Smooth muscle cell (in vitro differentiated cells): ENCODE measurements around the gene FMN1. TPM values are rescaled to one million over a fixed set of nuclear protein-coding genes. Genes with fewer than 3 reads are reported as not detected.

Experiments
- DNase-seq: peaks from one replicate; lab custom pipeline; 2025; ENCODE audit not compliant: unreplicated experiment; lab: John Stamatoyannopoulos, UW
- H2AFZ ChIP-seq: fragments of 200-600 bp; sonication (generic); 2 replicates; pipeline ENCODE4 v1.6.0; 2016; ENCODE audit warnings: antibody characterized with exemption, low read depth, mild to moderate bottlenecking
- H3F3A ChIP-seq: fragments of 200-600 bp; sonication (generic); 2 replicates; pipeline ENCODE4 v1.6.0; 2017; ENCODE audit warnings: antibody characterized with exemption, low read depth
- H3K27ac ChIP-seq: fragments of 200-600 bp; sonication (generic); 2 replicates; pipeline ENCODE4 v1.5.1; 2016; ENCODE audit warnings: low read depth, mild to moderate bottlenecking
- H3K27me3 ChIP-seq: fragments of 200-600 bp; sonication (generic); 2 replicates; pipeline ENCODE4 v1.6.1; 2016; ENCODE audit warnings: low read depth, mild to moderate bottlenecking
- H3K36me3 ChIP-seq: fragments of 200-600 bp; sonication (generic); 2 replicates; pipeline ENCODE4 v1.5.1; 2016; ENCODE audit warnings: low read depth
- H3K4me1 ChIP-seq: fragments of 200-600 bp; sonication (generic); 2 replicates; pipeline ENCODE4 v1.5.1; 2016; ENCODE audit warnings: low read depth
- H3K4me2 ChIP-seq: fragments of 200-600 bp; sonication (generic); 2 replicates; pipeline ENCODE4 v1.6.0; 2016; ENCODE audit warnings: mild to moderate bottlenecking
- H3K4me3 ChIP-seq: fragments of 200-600 bp; sonication (generic); 2 replicates; pipeline ENCODE4 v1.5.1; 2016; ENCODE audit warnings: mild to moderate bottlenecking
- H3K79me2 ChIP-seq: fragments of 200-600 bp; sonication (generic); 2 replicates; pipeline ENCODE4 v1.6.0; 2016; ENCODE audit warnings: low read depth, mild to moderate bottlenecking
- H3K9ac ChIP-seq: fragments of 200-600 bp; sonication (generic); 2 replicates; pipeline ENCODE4 v1.6.0; 2016; ENCODE audit warnings: low read depth
- H3K9me3 ChIP-seq: fragments of 200-600 bp; sonication (generic); replicated peaks from 2 replicates; pipeline ENCODE4 v1.5.1; 2016; ENCODE audit warnings: low read depth
- H4K20me1 ChIP-seq: fragments of 200-600 bp; sonication (generic); 2 replicates; pipeline ENCODE4 v1.6.0; 2016; ENCODE audit warnings: low read depth
- CTCF ChIP-seq: fragments of 200-600 bp; sonication (generic); IDR thresholded peaks from 2 replicates; pipeline ENCODE4 v1.5.1; 2017; ENCODE audit warnings: borderline replicate concordance, mild to moderate bottlenecking, antibody characterized with exemption; ENCODE audit not compliant: insufficient read depth, poor library complexity, severe bottlenecking
- WGBS: methylation state at CpG from one replicate; pipeline ENCODE4 v1.1.7; 2016; ENCODE audit warnings: low lambda C conversion rate; 5-methylcytosine and 5-hydroxymethylcytosine counted together
- polyA plus RNA-seq: library from polyadenylated mRNA; unstranded; fragments of >200 nt; fragmentation: Nextera tagmentation; extraction: Ambion mirVana; gene quantifications from 2 replicates; pipeline ENCODE4 v1.2.1, GENCODE V29; 2016
- total RNA-seq: library from RNA; depleted of rRNA; stranded (reverse); fragments of >200 nt; gene quantifications from 2 replicates; pipeline ENCODE4 v1.2.3, GENCODE V29; 2014

FMN1 gene
- total and polyA plus RNA-seq, 2 experiments from 2014 or later: 0.08 to 4.0 TPM

- Histone ChIP-seq H3K4me1 (no peaks in the 10 kb centered on the region), H3K4me2 (no peak overlapping the region), H4K20me1 (no peaks in the 10 kb centered on the region), H3K9me3 (no peaks in the 10 kb centered on the region), H3K27ac (no peak overlapping the region), H3K27me3 (peaks cover 93% of the 10 kb centered on the region), H3K9ac (no peak overlapping the region), H3F3A (no peaks in the 10 kb centered on the region), H2AFZ (no peak overlapping the region), H3K36me3 (no peaks in the 10 kb centered on the region), H3K79me2 (no peaks in the 10 kb centered on the region), H3K4me3 (no peak overlapping the region)
- TF ChIP-seq CTCF: no peak
- DNase-seq: no peak
- WGBS: 88% methylated on average over 8 of the region's 8 CpGs
Observed at GRCh38 chr15:33116198-33116597, 78.3 kb downstream of the FMN1 start.

GRCh38 chr15:33115191-33115861 lies 79.2 kb downstream of the FMN1 start:
- Histone ChIP-seq H3K27ac (no peak overlapping the region), H3K4me1 (no peaks in the 10 kb centered on the region), H3K9me3 (no peaks in the 10 kb centered on the region), H3K27me3 (peaks cover 93% of the 10 kb centered on the region), H3F3A (no peaks in the 10 kb centered on the region), H4K20me1 (no peaks in the 10 kb centered on the region), H3K4me2 (no peak overlapping the region), H3K4me3 (no peak overlapping the region), H3K79me2 (no peaks in the 10 kb centered on the region), H3K36me3 (no peaks in the 10 kb centered on the region), H2AFZ (no peak overlapping the region), H3K9ac (no peak overlapping the region)
- 78% methylated on average over 4 of the region's 4 CpGs for WGBS
- DNase-seq: no peak
- no peak for TF ChIP-seq CTCF

GRCh38 chr15:33114374-33114717 lies 80.2 kb downstream of the FMN1 start:
- Histone ChIP-seq H3K4me1 (no peaks in the 10 kb centered on the region), H3K4me2 (no peak overlapping the region), H2AFZ (no peak overlapping the region), H3F3A (no peaks in the 10 kb centered on the region), H3K36me3 (no peaks in the 10 kb centered on the region), H3K9ac (no peak overlapping the region), H3K27me3 (peaks cover 92% of the 10 kb centered on the region), H4K20me1 (no peaks in the 10 kb centered on the region), H3K79me2 (no peaks in the 10 kb centered on the region), H3K27ac (no peak overlapping the region), H3K9me3 (no peaks in the 10 kb centered on the region), H3K4me3 (no peak overlapping the region)
- 86% methylated on average over 8 of the region's 8 CpGs for WGBS
- no peak for DNase-seq
- no peak for TF ChIP-seq CTCF
